PC-3 (cell line): Measurements from ENCODE around the gene KCNK2.

Source experiments
- EZH2 ChIP-seq: fragments of 300-600 bp; sonication (generic); IDR thresholded peaks from one replicate; pipeline ENCODE4 v1.6.1; 2017; ENCODE audit warnings: antibody characterized with exemption, mild to moderate bottlenecking, low read length; ENCODE audit not compliant: unreplicated experiment
- TF ChIP-seq, protein P1 (sequence below): fragments of 300-600 bp; sonication (generic); conservative IDR thresholded peaks from 2 replicates; pipeline ENCODE4 v1.5.1; 2017; ENCODE audit warnings: antibody characterized with exemption, low read depth, mild to moderate bottlenecking, low read length

DNA sequence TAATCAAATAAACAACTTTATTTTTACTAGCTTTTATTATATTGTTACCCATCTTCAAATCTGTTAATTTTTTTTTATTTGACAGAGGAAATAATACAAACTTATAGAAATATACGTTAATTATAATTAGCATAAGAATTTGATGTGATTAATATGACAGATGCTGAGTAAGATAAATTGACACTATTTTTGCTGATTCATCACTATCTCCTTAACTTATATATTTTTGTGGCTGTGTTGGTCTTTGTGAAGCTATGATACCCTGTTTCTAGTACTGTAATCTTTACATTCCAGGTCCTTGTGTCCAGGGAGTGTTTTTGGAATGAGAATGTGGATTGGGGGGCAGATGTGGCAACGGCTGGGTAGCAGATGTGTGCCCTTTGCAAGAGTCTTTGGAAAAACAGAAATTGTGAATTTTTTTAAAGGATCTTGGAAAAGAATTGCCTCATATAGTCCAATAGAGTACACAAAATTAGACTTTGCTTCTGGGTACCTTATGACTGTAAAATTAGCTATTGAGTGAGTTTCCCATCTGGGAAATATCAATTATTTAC, 102.6 kb downstream of the KCNK2 start:
- TF ChIP-seq EZH2: no peak
- TF ChIP-seq, protein P1, sequence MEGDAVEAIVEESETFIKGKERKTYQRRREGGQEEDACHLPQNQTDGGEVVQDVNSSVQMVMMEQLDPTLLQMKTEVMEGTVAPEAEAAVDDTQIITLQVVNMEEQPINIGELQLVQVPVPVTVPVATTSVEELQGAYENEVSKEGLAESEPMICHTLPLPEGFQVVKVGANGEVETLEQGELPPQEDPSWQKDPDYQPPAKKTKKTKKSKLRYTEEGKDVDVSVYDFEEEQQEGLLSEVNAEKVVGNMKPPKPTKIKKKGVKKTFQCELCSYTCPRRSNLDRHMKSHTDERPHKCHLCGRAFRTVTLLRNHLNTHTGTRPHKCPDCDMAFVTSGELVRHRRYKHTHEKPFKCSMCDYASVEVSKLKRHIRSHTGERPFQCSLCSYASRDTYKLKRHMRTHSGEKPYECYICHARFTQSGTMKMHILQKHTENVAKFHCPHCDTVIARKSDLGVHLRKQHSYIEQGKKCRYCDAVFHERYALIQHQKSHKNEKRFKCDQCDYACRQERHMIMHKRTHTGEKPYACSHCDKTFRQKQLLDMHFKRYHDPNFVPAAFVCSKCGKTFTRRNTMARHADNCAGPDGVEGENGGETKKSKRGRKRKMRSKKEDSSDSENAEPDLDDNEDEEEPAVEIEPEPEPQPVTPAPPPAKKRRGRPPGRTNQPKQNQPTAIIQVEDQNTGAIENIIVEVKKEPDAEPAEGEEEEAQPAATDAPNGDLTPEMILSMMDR: no peak
